Parathyroid adenoma (tissue), 2 donors: ENCODE measurements around the gene SRBD1.

ENCODE experiments used
- H2AFZ ChIP-seq: fragments of 300-600 bp; sonication (generic); one replicate; pipeline ENCODE4 v1.7.0; 2017; ENCODE audit warnings: antibody characterized with exemption, mild to moderate bottlenecking
- H3K27ac ChIP-seq: fragments of 300-600 bp; sonication (generic); one replicate; pipeline ENCODE4 v1.7.0; 2017
- H3K27me3 ChIP-seq: fragments of 300-600 bp; sonication (generic); one replicate; pipeline ENCODE4 v1.7.0; 2017; ENCODE audit warnings: low read length; ENCODE audit not compliant: control insufficient read depth, insufficient read depth
- H3K36me3 ChIP-seq: fragments of 300-600 bp; sonication (generic); one replicate; pipeline ENCODE4 v1.7.0; 2017; ENCODE audit warnings: low read length; ENCODE audit not compliant: control insufficient read depth, insufficient read depth
- H3K4me1 ChIP-seq: fragments of 300-600 bp; sonication (generic); one replicate; pipeline ENCODE4 v1.7.0; 2017; ENCODE audit warnings: control low read depth
- H3K4me2 ChIP-seq: fragments of 300-600 bp; sonication (generic); one replicate; pipeline ENCODE4 v1.7.0; 2017; ENCODE audit warnings: low read length
- H3K4me3 ChIP-seq: fragments of 300-600 bp; sonication (generic); one replicate; pipeline ENCODE4 v1.7.0; 2017; ENCODE audit warnings: low read depth, low read length
- H3K79me2 ChIP-seq: fragments of 300-600 bp; sonication (generic); one replicate; pipeline ENCODE4 v1.7.0; 2017; ENCODE audit warnings: control low read depth
- H3K9ac ChIP-seq: fragments of 300-600 bp; sonication (generic); one replicate; pipeline ENCODE4 v1.7.0; 2017; ENCODE audit warnings: mild to moderate bottlenecking
- H3K9me3 ChIP-seq: fragments of 300-600 bp; sonication (generic); one replicate; pipeline ENCODE4 v1.7.0; 2017; ENCODE audit warnings: low read length; ENCODE audit not compliant: control insufficient read depth
- CTCF ChIP-seq: fragments of 300-600 bp; sonication (generic); IDR thresholded peaks from one replicate; pipeline ENCODE4 v1.7.0; 2017; ENCODE audit warnings: antibody characterized with exemption, mild to moderate bottlenecking
- donor health status: primary hyperparathyroidism.

Gene SRBD1

GRCh38 chr2:45636008-45636407 is 24.9 kb upstream of the SRBD1 start:
- H3K79me2 ChIP-seq, result no peaks in the 10 kb centered on the region
- no peak overlapping the region for H3K27ac ChIP-seq
- no peak overlapping the region for H3K4me3 ChIP-seq
- H2AFZ ChIP-seq, result no peak overlapping the region
- no peak overlapping the region for H3K9ac ChIP-seq
- no peaks in the 10 kb centered on the region for H3K27me3 ChIP-seq
- TF ChIP-seq CTCF, result no peak
- no peak overlapping the region for H3K4me2 ChIP-seq
- no peaks in the 10 kb centered on the region for H3K4me1 ChIP-seq
- H3K9me3 ChIP-seq, result no peaks in the 10 kb centered on the region
- no peaks in the 10 kb centered on the region for H3K36me3 ChIP-seq

- Histone ChIP-seq H2AFZ (no peak overlapping the region), H3K4me3 (no peak overlapping the region), H3K27ac (no peak overlapping the region), H3K4me1 (no peaks in the 10 kb centered on the region), H3K4me2 (no peak overlapping the region), H3K9me3 (no peaks in the 10 kb centered on the region), H3K9ac (no peak overlapping the region), H3K36me3 (no peaks in the 10 kb centered on the region), H3K27me3 (no peaks in the 10 kb centered on the region), H3K79me2 (no peaks in the 10 kb centered on the region)
- TF ChIP-seq CTCF, result no peak
Observed at GRCh38 chr2:45634223-45634622, 23.2 kb upstream of the SRBD1 start.

GRCh38 chr2:45631955-45632354 is 20.9 kb upstream of the SRBD1 start:
- TF ChIP-seq CTCF, result no peak
- Histone ChIP-seq H3K9ac (no peak overlapping the region), H3K36me3 (no peaks in the 10 kb centered on the region), H3K4me2 (no peak overlapping the region), H3K4me1 (no peaks in the 10 kb centered on the region), H3K27me3 (no peaks in the 10 kb centered on the region), H3K79me2 (no peaks in the 10 kb centered on the region), H3K4me3 (no peak overlapping the region), H3K27ac (no peak overlapping the region), H2AFZ (no peak overlapping the region), H3K9me3 (no peaks in the 10 kb centered on the region)

GRCh38 chr2:45631319-45631718 is 20.3 kb upstream of the SRBD1 start:
- Histone ChIP-seq H3K27me3 (no peaks in the 10 kb centered on the region), H3K9ac (no peak overlapping the region), H3K4me3 (no peak overlapping the region), H3K4me2 (no peak overlapping the region), H3K36me3 (no peaks in the 10 kb centered on the region), H3K9me3 (no peaks in the 10 kb centered on the region), H3K4me1 (peaks cover 3% of the 10 kb centered on the region), H2AFZ (no peak overlapping the region), H3K27ac (no peak overlapping the region), H3K79me2 (no peaks in the 10 kb centered on the region)
- TF ChIP-seq CTCF, result no peak

- Histone ChIP-seq H3K27me3 (no peaks in the 10 kb centered on the region), H3K4me1 (peaks cover 8% of the 10 kb centered on the region), H3K27ac (no peak overlapping the region), H3K4me3 (no peak overlapping the region), H2AFZ (no peak overlapping the region), H3K36me3 (no peaks in the 10 kb centered on the region), H3K9ac (no peak overlapping the region), H3K79me2 (no peaks in the 10 kb centered on the region), H3K9me3 (no peaks in the 10 kb centered on the region), H3K4me2 (no peak overlapping the region)
- no peak for TF ChIP-seq CTCF
Observed at GRCh38 chr2:45629971-45630370, 18.9 kb upstream of the SRBD1 start.
